Right forelimb (tissue), 1 donor: Measurements from ENCODE around the gene SOSTDC1.

Source experiments
- DNase-seq: peaks from one replicate; pipeline ENCODE4 v3.0.0-alpha.2; 2018

SOSTDC1 gene

DNA sequence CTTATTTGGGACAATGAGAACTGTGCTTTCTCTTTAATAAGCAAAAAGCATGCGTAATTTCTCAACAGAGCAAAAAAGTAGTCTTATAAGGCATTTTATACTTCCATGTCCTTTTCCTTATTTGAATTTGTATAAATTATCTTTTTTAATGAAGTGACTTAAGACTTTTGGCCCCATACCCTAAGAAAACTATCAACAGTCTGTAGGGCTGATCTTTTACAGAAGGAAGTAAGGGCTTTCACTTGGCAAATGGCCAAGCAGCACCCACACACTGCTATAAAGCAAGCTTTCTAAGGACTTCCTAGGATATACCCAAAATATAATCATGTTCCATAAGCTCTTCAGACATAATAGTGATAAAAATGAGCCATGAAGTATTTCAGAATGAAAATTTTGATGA lies 47.6 kb downstream of the SOSTDC1 start:
- no peak for DNase-seq

DNA sequence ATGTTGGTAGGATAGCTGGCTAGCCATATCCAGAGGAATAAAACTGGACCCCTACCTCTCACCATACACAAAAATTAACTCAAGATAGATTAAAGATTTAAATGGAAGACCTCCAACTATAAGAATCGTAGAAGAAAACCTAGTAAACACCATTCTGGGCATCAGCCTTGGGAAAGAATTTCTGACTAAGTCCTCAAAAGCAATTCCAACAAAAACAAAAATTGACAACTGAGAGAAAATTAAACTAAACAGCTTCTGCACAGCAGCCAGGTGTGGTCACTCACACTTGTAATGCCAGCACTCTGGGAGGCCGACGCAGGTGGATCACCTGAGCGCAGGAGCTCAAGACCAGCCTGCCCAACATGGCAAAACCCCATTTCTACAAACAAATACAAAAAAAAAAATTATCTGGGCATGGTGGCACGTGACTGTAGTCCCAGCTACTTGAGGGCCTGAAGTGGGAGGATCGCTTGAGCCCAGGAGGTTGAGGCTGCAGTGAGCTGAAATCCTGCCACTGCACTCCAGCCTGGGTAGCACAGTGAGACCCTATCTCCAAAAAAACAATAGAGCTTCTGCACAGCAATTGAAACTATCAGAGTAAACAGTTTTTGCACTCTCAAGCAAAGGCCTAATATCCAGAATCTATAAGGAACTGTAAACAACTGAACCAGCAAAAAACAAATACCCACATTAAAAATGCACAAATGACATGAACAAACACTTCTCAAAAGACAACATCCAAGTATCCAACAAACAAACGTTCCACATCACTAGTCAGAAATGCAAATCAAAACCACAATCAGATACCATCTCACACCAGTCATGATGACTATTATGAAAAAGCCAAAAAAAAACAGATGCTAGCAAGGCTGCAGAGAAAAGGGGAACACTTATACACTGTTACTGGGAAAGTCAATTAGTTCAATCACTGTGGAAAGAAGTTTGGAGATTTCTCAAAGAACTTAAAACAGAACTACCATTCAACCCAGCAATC lies 49.0 kb downstream of the SOSTDC1 start:
- DNase-seq: no peak

- DNase-seq: peak; percentile 76
These were observed 53.0 kb downstream of the SOSTDC1 start for GRCh38 chr7:16412274-16413254.
